Esophagus muscularis mucosa (tissue), 4 donors: ENCODE results near the gene BBS7. TPM values are rescaled to one million over a fixed set of nuclear protein-coding genes. Genes with fewer than 3 reads are reported as not detected.

Experiments used
- DNase-seq: peaks from one replicate; pipeline ENCODE4 v3.0.0-alpha.2; 2017; ENCODE audit errors: extremely low spot score
- H3K27ac ChIP-seq, 4 donors: fragments of 200-600 bp; sonication (generic); replicated peaks in 1 of 4; 1 replicate in 3 of 4; 2 replicates in 1 of 4; pipeline ENCODE4 v1.5.1; 2016 to 2019; ENCODE audit warnings: mild to moderate bottlenecking in 1 of 4
- H3K27me3 ChIP-seq, 4 donors: fragments of 200-600 bp; sonication (generic); one replicate each; pipeline versions ENCODE4 v1.5.1 to v1.6.0; 2016 to 2019
- H3K36me3 ChIP-seq, 4 donors: fragments of 200-600 bp; sonication (generic); one replicate each; pipeline ENCODE4 v1.5.1; 2016 to 2019
- H3K4me1 ChIP-seq, 4 donors: fragments of 200-600 bp; sonication (generic); one replicate each; pipeline ENCODE4 v1.5.1; 2016 to 2019
- H3K4me3 ChIP-seq, 4 donors: fragments of 200-600 bp; sonication (generic); 1 replicate in 2 of 4; 2 replicates in 2 of 4; pipeline ENCODE4 v1.5.1; 2016 to 2019; ENCODE audit warnings: mild to moderate bottlenecking in 4 of 4, moderate library complexity in 1 of 4
- H3K9me3 ChIP-seq, 4 donors: fragments of 200-600 bp; sonication (generic); 1 replicate in 3 of 4; 2 replicates in 1 of 4; pipeline ENCODE4 v1.5.1; 2016 to 2019
- EP300 ChIP-seq: sonication (generic); formaldehyde crosslinking; IDR thresholded peaks from one replicate; pipeline ENCODE4 v1.6.1; 2017; ENCODE audit warnings: antibody characterized with exemption
- POLR2A ChIP-seq: fragments of 450-650 bp; IDR thresholded peaks from one replicate; pipeline ENCODE4 v1.6.1; 2017; ENCODE audit warnings: antibody characterized with exemption, moderate library complexity, mild to moderate bottlenecking, low read depth
- POLR2AphosphoS5 ChIP-seq, 2 donors: sonication (generic); formaldehyde crosslinking; IDR thresholded peaks; one replicate each; pipeline ENCODE4 v1.6.1; 2017; ENCODE audit warnings: antibody characterized with exemption in 2 of 2
- WGBS: methylation state at CpG from one replicate; pipeline ENCODE4 v1.1.5; 2018; 5-methylcytosine and 5-hydroxymethylcytosine counted together
- intact Hi-C: fragments of 100-400 bp; cut with DNase I; formaldehyde crosslinking; loops from one replicate; pipeline ENCODE4 v1.15.1; 2023
- total RNA-seq, 4 donors: library from RNA; depleted of rRNA; stranded (reverse); fragments of >200 nt; gene quantifications; one replicate each; pipeline versions ENCODE4 v1.1.0 to v1.2.1, GENCODE V29; 2016
- TF ChIP-seq, protein P1 (sequence below), 3 experiments: fragments of 200-600 bp in 2 of 3; fragments of 450-650 bp in 1 of 3; sonication (generic) in 2 of 3; IDR thresholded peaks; one replicate each; pipeline ENCODE4 v1.5.1; 2017 to 2019; ENCODE audit warnings: antibody characterized with exemption in 3 of 3, mild to moderate bottlenecking in 2 of 3, moderate library complexity in 1 of 3

The BBS7 gene
- total RNA-seq, 4 donors from 2014 or later, result 14.3 to 17.9 (median 15.2) TPM

DNA sequence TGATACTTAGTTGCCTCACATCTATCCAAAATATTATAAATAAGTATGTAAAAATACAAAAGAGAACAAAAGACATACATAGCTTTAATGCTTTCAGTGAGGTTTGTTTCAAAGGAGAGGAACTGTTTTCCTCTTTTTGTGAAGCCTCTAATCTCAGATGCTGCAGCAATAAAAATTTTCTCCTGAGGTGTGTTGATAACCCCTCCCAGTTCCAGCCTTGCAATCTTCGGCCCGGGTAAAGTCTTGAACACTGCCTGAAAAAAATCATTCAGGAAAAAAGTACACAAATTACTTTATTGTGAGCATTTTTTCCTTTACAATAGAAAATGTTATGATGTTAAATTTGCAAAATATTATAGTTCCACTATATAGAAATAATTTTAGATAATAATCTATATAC is 8.8 kb downstream of the BBS7 start:
- H3K9me3 ChIP-seq, result no peaks in the 10 kb centered on the region
- no peaks in the 10 kb centered on the region for H3K27me3 ChIP-seq
- no peaks in the 10 kb centered on the region for H3K4me1 ChIP-seq
- 97% methylated on average over 2 of the region's 2 CpGs for WGBS
- peaks cover 13 to 69% (median 44%) of the 10 kb centered on the region in 4 donors for H3K36me3 ChIP-seq
- no peak for DNase-seq
- TF ChIP-seq POLR2AphosphoS5 (IDR thresholded peaks at IDR 0.05) (no peak), EP300 (no peak), POLR2A (no peak)
- TF ChIP-seq, protein P1, sequence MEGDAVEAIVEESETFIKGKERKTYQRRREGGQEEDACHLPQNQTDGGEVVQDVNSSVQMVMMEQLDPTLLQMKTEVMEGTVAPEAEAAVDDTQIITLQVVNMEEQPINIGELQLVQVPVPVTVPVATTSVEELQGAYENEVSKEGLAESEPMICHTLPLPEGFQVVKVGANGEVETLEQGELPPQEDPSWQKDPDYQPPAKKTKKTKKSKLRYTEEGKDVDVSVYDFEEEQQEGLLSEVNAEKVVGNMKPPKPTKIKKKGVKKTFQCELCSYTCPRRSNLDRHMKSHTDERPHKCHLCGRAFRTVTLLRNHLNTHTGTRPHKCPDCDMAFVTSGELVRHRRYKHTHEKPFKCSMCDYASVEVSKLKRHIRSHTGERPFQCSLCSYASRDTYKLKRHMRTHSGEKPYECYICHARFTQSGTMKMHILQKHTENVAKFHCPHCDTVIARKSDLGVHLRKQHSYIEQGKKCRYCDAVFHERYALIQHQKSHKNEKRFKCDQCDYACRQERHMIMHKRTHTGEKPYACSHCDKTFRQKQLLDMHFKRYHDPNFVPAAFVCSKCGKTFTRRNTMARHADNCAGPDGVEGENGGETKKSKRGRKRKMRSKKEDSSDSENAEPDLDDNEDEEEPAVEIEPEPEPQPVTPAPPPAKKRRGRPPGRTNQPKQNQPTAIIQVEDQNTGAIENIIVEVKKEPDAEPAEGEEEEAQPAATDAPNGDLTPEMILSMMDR (IDR thresholded peaks at IDR 0.05), result no peak
- no peak overlapping the region for H3K4me3 ChIP-seq
- intact Hi-C loops, result no loop called here
- no peak overlapping the region for H3K27ac ChIP-seq

DNA sequence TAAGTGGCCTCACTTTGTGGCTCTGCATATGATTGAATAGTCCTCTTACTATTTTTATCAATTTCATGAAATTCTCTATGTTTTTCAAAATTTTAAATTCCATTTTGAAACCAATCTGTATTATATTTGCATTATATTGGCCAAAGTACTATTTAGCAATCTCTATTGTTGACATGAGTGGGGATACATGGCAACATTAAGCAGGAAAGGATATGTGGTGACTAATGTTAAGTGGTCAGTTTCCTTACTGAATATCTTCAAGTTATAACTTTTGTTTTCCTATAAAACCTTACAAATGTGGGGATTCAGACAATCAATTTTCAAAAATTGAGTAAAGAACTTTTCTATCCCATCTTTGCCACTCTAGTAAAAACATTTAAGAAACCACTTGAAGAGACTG is 10.2 kb downstream of the BBS7 start:
- Histone ChIP-seq H3K27me3 (no peaks in the 10 kb centered on the region), H3K9me3 (no peaks in the 10 kb centered on the region), H3K36me3 (peaks cover 13 to 71% (median 45%) of the 10 kb centered on the region in 4 donors), H3K4me1 (no peaks in the 10 kb centered on the region), H3K4me3 (no peak overlapping the region), H3K27ac (no peak overlapping the region)
- intact Hi-C loops, result no loop called here
- TF ChIP-seq, protein P1 (IDR thresholded peaks at IDR 0.05), result no peak
- no peak for TF ChIP-seq EP300
- no peak for TF ChIP-seq POLR2A
- no peak for TF ChIP-seq POLR2AphosphoS5 (IDR thresholded peaks at IDR 0.05)
- DNase-seq, result no peak

DNA sequence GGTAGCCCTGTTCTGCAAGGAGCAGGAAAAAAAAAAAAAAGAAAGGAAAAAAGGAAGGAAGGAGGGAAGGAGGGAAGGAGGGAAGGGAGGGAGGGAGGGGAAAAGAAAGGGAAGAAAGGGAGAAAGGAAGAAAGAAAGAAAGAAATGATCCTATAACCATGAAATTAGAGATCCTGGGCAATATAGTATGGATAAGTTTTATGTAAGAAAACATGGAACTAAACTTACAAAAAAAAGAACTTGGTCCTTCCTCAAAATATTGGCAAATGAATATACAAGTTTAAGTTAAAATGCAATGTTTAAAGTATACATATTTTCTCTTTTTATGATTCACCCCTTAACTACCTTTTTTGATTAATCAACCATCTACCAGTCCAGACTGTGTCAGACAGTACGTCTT is 18.9 kb downstream of the BBS7 start:
- H3K9me3 ChIP-seq, result no peaks in the 10 kb centered on the region
- no peak overlapping the region for H3K27ac ChIP-seq
- WGBS, result 97% methylated on average over 1 of the region's 1 CpG
- H3K36me3 ChIP-seq, result peaks cover 9 to 68% (median 39%) of the 10 kb centered on the region in 4 donors
- intact Hi-C loops, result no loop called here
- TF ChIP-seq POLR2AphosphoS5 (IDR thresholded peaks at IDR 0.05) (no peak), POLR2A (no peak), EP300 (no peak)
- TF ChIP-seq, protein P1 (IDR thresholded peaks at IDR 0.05), result no peak
- no peak overlapping the region for H3K4me3 ChIP-seq
- H3K27me3 ChIP-seq, result no peaks in the 10 kb centered on the region
- no peak for DNase-seq
- no peaks in the 10 kb centered on the region for H3K4me1 ChIP-seq

DNA sequence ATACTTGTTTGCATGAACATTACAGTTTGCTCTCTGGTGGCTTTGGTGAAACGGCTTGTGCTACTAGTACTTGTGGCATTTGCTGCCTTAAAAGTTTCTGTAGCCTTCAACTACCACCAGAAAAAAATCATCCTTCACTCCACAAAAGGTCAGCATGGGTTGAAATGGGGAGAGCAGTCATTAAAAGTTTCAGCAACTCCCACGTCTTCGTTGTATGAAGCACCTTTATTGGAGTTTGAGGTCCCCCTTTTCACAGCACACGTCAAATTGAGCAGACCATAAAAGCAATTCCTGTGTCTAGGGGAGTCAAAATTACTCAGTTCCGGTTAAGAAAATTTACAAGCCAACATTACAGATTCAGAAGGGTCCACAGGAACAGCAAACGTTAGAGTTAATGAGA is 23.6 kb downstream of the BBS7 start:
- DNase-seq, result no peak
- intact Hi-C loops, result no loop called here
- Histone ChIP-seq H3K36me3 (peaks cover 30 to 87% (median 55%) of the 10 kb centered on the region in 4 donors), H3K9me3 (no peaks in the 10 kb centered on the region), H3K27me3 (no peaks in the 10 kb centered on the region), H3K4me3 (no peak overlapping the region), H3K4me1 (no peaks in the 10 kb centered on the region), H3K27ac (no peak overlapping the region)
- 96% methylated on average over 6 of the region's 6 CpGs for WGBS
- TF ChIP-seq EP300 (no peak), POLR2A (no peak), POLR2AphosphoS5 (IDR thresholded peaks at IDR 0.05) (no peak)
- TF ChIP-seq, protein P1 (IDR thresholded peaks at IDR 0.05), result no peak

DNA sequence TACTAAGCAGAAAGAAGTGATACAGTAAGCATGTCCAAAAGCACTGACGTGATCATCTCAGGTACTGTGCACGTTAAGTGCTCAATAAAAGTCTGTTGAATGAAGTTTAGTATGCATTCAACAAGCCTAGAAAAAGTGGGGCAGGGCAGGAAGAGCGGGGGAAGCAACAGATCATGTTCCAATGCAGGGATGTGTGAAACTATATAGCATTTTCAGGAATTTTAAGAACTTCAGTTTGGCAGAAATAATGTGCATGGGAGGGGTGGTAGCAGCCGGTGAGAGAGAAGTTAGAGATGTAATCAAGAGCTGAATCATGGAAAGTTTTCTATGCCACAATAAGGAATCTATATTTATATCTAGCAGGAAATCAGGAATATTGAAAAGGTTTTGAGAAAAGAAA is 27.4 kb downstream of the BBS7 start:
- Histone ChIP-seq H3K27ac (no peak overlapping the region), H3K4me3 (no peak overlapping the region), H3K27me3 (no peaks in the 10 kb centered on the region), H3K4me1 (no peaks in the 10 kb centered on the region), H3K36me3 (peaks cover 25 to 93% (median 50%) of the 10 kb centered on the region in 4 donors), H3K9me3 (no peaks in the 10 kb centered on the region)
- WGBS, result 88% methylated on average over 4 of the region's 4 CpGs
- intact Hi-C loops, result no loop called here
- no peak for DNase-seq
- TF ChIP-seq, protein P1 (IDR thresholded peaks at IDR 0.05), result no peak
- no peak for TF ChIP-seq POLR2A
- no peak for TF ChIP-seq EP300
- no peak for TF ChIP-seq POLR2AphosphoS5 (IDR thresholded peaks at IDR 0.05)
